Measurements from ENCODE around the gene LRIG2. TPM values are rescaled to one million over a fixed set of nuclear protein-coding genes. Genes with fewer than 3 reads are reported as not detected.

Gene LRIG2
- total RNA-seq, 1 experiment from 2014 or later, result 23.2 TPM

GRCh38 chr1:113123737-113124136, 50.7 kb downstream of the LRIG2 start:
- no peak overlapping the region for H3K27ac ChIP-seq (ENCODE audit: insufficient read length, low read depth, low read length)
- H4K8ac ChIP-seq (replicated peaks; ENCODE audit: insufficient read length, low read depth, low read length), result no peak overlapping the region
- H3K4me2 ChIP-seq (ENCODE audit: insufficient read depth, insufficient read length, low read length), result no peak overlapping the region
- no peak for DNase-seq
- H2BK120ac ChIP-seq (ENCODE audit: low read depth, low read length, poor library complexity, severe bottlenecking), result no peak overlapping the region
- no CpG with 5 or more reads among the region's 3 CpGs for WGBS (ENCODE audit: extremely low coverage, insufficient read length, low lambda C conversion rate)
- H3K79me1 ChIP-seq (ENCODE audit: insufficient read depth, low read depth, low read length, poor library complexity, severe bottlenecking), result no peaks in the 10 kb centered on the region
- no peaks in the 10 kb centered on the region for H3K79me2 ChIP-seq (ENCODE audit: insufficient read depth, low read length)
- H3K27me3 Mint-ChIP-seq (ENCODE audit: low read depth), result no peaks in the 10 kb centered on the region
- H3K27me3 ChIP-seq (ENCODE audit: insufficient read depth, low read length), result no peaks in the 10 kb centered on the region
- H2BK12ac ChIP-seq (ENCODE audit: insufficient read length, low read depth, low read length), result no peak overlapping the region
- no peak overlapping the region for H3K4me3 Mint-ChIP-seq
- H3K4me1 ChIP-seq (ENCODE audit: insufficient read depth, low read length), result no peaks in the 10 kb centered on the region
- H3K23me2 ChIP-seq (ENCODE audit: insufficient read length, low read depth, low read length, poor library complexity, severe bottlenecking), result no peaks in the 10 kb centered on the region
- no peak overlapping the region for H4K91ac ChIP-seq (ENCODE audit: insufficient read length, low read depth, low read length)
- peak overlapping the region in 2 of 3 experiments; percentile 35 to 49; a peak in 1 of 7 replicates for H3K27ac Mint-ChIP-seq
- H3K4me1 Mint-ChIP-seq, result no peaks in the 10 kb centered on the region
- H3T11ph ChIP-seq (ENCODE audit: low read length), result no peak overlapping the region
- no peak overlapping the region for H3K18ac ChIP-seq (ENCODE audit: insufficient read length, low read depth, low read length)
- no peak overlapping the region for H3K23ac ChIP-seq (ENCODE audit: insufficient read length, low read depth, low read length)
- H3K36me3 Mint-ChIP-seq (ENCODE audit: insufficient read depth in 1 of 3, low read depth in 3 of 3), result peaks cover 50 to 87% (median 78%) of the 10 kb centered on the region in 3 experiments
- H4K20me1 ChIP-seq (ENCODE audit: control insufficient read depth, insufficient read depth, insufficient read length), result no peaks in the 10 kb centered on the region
- H3K4ac ChIP-seq (ENCODE audit: low read depth, low read length), result no peak overlapping the region
- no peak overlapping the region for H2BK5ac ChIP-seq (ENCODE audit: insufficient read length, low read length)
- H2BK15ac ChIP-seq (ENCODE audit: low read depth, low read length), result no peak overlapping the region
- H3K56ac ChIP-seq (ENCODE audit: insufficient read length, low read depth, low read length), result no peak overlapping the region
- H2AK5ac ChIP-seq (ENCODE audit: insufficient read length, low read length), result no peak overlapping the region
- H2AFZ ChIP-seq (ENCODE audit: low read length), result no peak overlapping the region
- no peak overlapping the region for H2BK20ac ChIP-seq (ENCODE audit: low read depth, low read length, poor library complexity, severe bottlenecking)
- H3K9ac ChIP-seq (ENCODE audit: extremely low read depth, insufficient read length, low read length), result no peak overlapping the region
- no peaks in the 10 kb centered on the region for H3K9me3 Mint-ChIP-seq
- H4K5ac ChIP-seq (ENCODE audit: insufficient read length, low read depth, low read length), result no peak overlapping the region
- no peak overlapping the region; the same call in 1 of the 2 replicates for H3K14ac ChIP-seq (ENCODE audit: insufficient read depth, low read length)
- H3K9me3 ChIP-seq (ENCODE audit: control insufficient read depth, low read depth, low read length), result no peaks in the 10 kb centered on the region
- no peak for TF ChIP-seq CTCF (conservative IDR thresholded peaks at IDR 0.05)
